GM12873 (cell line): ENCODE measurements around the gene PRR33.

Experiments used
- CTCF ChIP-seq: IDR thresholded peaks from 2 replicates; pipeline ENCODE4 v1.5.1; 2012; ENCODE audit warnings: low read depth, mild to moderate bottlenecking, moderate library complexity, low read length, control low read depth; ENCODE audit not compliant: insufficient read depth; ENCODE audit errors: missing control alignments

Gene PRR33

GRCh38 chr11:1876361-1877063 is 15.2 kb downstream of the PRR33 start:
- TF ChIP-seq CTCF: peak; percentile 59

GRCh38 chr11:1875093-1875850 is 16.4 kb downstream of the PRR33 start:
- TF ChIP-seq CTCF: no peak

- TF ChIP-seq CTCF: no peak
These were observed 18.5 kb downstream of the PRR33 start for GRCh38 chr11:1873048-1873812.

- no peak for TF ChIP-seq CTCF
These were observed 19.3 kb downstream of the PRR33 start for GRCh38 chr11:1872267-1872985.

GRCh38 chr11:1871531-1871930 is 20.2 kb downstream of the PRR33 start:
- TF ChIP-seq CTCF: no peak

- no peak for TF ChIP-seq CTCF
These were observed 20.8 kb downstream of the PRR33 start for GRCh38 chr11:1870721-1871466.
